CD4-positive, alpha-beta T cell treated with Interferon gamma for 1 hour (primary cell): ENCODE data around the gene GALNT2.

Source experiments
- DNase-seq: peaks from one replicate; pipeline ENCODE4 v3.0.0-alpha.2; 2020

The GALNT2 gene

DNA sequence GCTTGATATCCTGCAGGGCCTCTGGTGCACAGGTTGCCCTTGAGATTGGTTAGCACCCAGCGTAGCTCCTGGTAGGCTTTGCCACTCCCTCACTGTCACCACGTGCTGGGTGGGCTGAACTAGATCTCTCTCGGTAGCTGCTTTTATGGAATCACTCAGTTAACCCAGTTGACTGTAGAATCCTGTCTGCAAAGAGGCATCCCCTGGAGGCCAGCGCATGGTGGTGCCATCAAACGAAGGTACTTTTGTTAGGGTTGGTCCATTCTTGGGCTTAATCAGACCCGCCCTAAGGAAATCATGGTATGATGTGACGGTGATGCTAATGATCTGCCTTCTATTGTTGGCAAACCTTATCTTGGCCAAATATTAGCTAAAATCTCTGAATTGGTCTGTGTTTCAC, 153.4 kb downstream of the GALNT2 start:
- DNase-seq = no peak

DNA sequence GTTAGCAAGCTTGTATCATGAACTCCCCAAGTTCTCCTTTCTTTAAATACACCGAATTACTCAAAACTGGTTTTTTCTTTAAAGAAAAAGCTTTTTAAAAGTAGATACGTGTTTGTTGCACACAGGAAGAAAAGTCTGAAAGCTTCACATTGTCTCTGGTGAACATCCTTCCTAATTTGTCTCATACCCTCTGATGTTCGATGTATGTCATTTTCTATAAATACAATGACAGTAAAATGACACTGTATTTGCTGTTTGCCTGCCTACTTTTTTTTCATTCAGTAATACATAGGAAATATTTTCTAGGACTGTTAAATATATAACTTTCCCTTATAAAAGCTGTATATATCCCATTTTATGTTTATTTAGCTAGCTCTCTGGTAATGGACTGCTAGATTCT, 153.9 kb downstream of the GALNT2 start:
- DNase-seq = no peak

DNA sequence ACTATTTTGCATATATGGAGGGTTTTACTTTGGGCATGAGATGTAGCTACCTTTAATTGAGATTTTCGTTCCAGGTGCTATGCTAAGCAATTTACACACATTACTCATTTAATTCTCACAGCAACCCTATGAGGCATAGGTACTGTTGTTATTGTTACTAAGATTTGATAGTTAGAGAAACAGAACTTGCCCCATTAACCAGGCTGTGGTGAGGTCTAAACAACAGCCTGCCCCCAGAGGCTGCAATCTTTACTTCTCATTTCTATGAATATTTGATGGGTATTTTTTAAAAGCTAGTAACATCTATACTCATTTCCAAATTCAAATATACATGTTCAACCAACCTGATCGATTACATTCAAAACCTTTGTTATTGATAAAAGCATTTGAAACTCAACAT, 155.6 kb downstream of the GALNT2 start:
- no peak for DNase-seq

DNA sequence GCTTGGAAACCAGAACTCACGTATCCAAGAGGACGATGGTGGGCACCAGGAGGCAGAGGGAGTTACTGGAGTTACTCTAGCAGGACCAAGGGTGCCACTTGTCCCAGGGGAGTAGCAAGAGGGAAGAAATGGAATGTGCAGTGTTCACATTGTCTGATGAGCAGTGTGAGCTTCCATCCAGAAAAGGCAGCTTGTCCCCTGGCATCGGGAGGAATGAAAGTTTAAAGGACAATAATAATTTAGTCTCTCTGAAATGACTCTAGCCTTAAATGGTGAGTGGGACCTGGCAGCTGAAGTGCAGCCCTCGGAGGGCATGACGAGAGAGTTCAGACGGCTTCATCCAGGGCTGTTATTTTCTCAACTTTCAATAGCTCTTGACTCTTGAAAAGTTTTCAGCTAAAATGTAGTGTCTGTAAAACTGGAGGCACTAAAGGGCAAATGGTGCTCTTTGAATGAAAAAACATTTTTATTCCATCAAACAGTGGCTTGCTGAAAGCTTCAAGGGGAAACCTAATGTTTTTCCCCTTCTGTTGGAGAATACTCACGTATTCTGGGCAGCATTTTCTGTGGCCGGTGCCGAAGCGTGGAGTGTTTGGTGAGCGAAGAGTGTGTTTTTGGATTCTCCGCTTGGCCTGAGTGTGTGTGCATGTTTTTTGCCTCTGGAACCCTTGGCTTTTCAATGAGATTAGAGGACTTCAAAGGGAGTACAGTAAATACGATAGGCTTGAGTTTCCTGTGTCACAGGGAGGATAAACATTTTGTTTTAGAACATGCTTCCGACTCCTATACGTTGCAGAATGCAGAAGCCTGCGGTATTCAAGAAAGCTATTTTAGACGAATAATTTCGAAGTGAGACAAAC, 157.3 kb downstream of the GALNT2 start:
- no peak for DNase-seq

DNA sequence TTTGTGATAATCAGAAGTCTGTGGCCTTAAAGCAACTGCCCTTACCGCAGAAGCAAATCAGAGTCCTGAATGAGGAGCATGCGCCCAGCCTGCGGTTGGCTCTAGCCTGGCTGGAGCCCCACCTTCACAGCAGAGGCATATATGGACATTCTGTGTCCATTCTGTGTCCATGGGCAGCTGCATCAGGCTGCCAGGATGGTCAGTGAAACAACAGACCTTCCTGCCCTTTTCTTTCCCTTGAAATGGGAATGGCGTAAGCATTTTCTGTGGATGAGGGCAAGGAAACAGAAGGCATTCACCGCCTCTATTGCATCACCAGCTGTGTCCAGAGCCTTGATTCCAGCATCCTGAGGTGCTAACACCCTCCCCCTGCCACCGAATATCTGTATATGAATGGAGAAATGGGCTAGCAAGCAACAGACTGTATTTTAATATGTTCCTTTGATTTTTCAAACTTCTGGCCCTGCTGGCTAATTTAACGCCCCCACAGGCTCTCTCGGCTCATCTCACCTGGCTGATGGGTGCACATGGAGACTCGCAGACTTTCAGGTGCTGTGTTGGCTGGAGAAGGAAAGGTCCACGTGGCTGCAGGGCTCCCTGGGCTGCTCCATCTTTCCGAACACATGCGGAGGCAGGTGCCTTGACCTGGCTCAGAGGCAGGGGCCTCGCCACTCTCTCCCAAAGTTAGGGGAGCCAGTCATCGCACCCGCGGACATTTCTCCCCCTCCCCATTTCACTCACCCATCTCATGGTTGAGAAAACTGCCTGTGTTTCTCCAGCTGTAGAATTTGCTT, 159.2 kb downstream of the GALNT2 start:
- no peak for DNase-seq

DNA sequence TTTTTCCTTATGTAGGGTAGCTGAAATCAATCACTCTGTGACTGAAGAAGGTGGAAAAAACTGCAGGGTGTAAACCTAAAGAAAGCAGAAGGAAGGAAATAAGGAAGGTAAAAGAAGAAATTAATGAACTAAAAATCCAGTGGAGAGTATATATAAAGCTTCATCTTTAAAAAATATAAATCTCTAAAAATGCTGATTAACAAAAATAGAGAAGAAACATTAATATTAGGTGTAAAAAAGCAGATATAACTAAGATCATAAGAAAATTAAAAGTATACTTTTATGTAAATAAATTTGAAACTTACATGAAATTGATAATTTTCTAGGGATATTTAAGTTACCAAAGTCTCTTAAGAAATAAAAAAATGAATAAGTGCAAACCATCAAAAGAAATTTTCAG, 159.8 kb downstream of the GALNT2 start:
- no peak for DNase-seq

DNA sequence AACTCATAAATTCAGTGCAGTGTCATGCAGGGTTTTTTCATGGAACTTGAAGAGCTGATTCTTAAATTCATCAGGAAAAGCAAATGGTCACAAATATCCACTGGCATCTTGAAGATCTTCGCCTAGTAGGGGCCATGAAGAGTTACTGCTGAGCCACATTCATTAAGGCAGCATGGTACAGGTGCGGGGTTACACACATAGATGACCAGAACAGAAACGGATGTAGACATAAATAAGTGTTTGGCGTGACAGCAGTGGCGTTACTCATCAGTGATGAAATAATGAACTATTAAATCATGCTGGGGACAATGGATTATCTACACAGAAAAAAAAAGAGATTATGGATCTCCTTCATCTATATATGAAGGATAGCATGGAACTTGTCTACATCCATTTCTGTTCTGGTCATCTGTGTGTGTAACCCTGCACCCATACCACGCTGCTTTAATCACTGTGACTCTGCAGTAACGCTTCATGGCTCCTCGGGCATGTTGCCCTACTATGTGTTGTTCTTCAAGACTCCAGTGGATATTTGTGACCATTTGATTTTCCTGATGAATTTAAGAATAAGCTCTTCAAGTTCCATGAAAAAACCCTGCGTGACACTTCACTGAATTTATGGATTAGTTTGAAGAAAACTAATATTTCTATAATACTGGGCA, 161.3 kb downstream of the GALNT2 start:
- no peak for DNase-seq

DNA sequence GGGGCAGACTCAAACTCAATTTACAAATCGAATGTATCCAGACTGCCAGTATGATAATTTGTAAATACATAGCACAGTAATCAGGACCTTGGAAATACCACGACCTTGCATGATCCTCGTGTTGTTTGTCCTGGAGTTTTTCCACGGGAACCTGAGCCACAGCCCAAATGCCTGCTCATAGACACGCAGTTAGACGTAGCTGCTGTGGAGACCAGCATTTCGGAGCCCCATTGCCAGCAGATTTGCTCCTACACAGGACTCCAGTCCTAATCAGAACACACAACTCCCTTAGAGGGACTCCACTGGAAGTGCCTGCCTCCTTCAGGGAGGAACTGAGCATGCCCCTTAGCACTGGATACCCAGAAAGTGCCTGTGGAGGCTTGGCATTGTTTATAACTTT, 163.2 kb downstream of the GALNT2 start:
- no peak for DNase-seq

DNA sequence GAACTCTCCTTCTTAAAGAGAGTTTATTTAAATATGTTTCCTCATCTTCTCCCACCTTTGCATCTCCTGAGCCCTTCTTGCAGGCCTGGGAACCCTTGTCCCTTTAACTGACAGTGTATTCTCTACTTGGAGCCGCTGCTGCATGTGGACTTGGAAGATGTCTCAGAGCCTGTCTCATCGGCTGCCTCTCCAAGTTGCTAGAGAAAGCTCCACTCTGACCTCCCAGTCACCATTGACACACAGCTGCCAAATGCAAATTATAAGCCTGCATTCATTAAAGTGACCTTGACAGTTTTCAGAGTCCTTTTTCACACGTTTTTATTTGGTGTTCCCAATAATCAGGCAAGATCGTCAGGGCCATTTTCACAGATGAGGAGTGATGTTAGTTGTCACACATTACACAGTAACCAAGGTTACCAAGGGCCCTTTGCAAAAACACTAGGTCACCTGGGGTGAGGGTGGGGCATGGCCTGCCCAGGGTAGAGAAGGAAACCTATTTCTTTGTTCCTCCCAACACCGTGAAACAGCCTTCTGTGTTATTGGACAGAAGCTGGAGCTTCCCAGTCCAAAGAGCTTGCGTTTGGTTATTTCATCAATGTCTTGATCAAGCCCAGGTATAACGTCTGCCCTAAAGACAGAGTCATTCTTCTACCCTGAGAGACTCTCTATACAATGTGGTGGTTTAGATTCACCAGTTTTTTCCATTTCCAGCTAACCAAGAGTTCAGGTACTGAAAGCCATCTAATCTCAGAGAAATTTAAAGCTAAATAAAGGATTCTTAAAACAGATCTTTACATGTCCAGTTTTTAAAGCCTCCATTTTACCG, 164.1 kb downstream of the GALNT2 start:
- no peak for DNase-seq

DNA sequence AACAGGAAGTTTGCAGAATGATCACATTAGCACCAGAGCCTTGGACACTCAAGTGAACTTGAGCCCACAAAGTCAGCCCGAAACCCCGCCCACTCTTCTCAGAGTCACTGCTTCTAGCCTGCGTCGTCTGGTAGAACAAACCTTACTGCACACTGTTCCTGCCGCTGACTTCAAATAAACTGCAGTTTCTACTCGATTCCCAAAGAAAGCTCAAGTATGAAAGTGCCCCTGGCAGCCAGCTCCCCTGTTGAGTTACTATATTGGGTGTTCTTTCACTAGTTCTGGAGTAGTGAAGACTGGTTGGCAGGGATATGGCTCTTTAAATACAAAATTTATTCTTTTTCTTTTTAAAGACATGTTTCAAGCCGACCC, 164.7 kb downstream of the GALNT2 start:
- DNase-seq = no peak

DNA sequence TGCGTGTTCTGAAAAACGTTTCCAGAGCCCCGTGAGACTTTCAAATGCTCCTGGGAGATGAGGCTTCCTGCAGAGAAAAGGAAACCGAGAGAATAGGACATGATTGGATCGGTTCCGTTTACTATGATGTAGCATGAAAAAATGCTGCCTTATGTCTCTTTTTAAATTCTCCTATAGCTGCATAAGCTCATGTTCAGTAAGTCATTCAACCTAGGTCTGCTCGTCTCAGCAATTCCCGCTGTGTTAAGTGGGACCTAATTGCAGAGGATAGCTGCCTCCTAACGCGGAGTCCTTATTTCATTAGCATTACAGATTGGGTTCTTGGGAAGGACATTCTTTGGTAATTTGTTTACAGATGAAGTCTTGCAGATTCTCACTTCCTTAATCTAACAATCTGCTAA, 165.3 kb downstream of the GALNT2 start:
- no peak for DNase-seq

DNA sequence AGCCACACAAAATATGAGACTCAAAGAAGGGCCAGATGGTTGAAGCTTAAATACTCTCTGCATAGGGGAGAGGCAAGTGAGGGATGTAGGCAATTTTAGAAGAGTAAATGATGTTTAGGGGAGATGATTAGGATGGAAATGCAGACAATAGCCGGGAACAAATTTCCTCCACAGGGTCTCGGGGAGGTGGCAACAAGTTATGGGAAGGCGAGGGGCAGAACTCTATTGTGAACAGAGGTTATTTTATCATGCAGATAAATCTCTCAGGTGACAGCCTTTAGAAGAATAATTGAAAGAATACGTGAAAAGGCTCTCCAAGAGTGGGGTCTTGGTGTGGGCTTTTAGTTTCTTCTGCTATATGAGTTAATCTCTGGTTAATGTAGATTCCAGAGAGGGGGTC, 166.7 kb downstream of the GALNT2 start:
- DNase-seq = no peak

DNA sequence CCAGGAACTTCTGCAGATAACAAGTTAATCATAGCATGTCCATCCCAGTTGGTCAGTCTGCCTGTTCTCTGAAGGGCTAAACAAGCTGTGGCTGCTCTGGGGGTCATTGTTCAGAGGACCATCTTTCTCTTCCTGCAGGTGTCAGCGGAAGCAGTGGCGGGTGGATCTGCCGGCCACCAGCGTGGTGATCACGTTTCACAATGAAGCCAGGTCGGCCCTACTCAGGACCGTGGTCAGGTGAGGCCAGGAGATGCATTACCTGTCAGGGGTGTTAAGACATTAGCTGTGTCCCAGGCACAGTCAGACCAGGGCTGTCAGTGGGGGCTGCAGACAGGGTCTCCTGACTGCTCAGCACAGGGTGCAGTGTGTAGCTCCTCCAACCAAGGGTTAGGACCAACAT, 168.8 kb downstream of the GALNT2 start:
- no peak for DNase-seq

DNA sequence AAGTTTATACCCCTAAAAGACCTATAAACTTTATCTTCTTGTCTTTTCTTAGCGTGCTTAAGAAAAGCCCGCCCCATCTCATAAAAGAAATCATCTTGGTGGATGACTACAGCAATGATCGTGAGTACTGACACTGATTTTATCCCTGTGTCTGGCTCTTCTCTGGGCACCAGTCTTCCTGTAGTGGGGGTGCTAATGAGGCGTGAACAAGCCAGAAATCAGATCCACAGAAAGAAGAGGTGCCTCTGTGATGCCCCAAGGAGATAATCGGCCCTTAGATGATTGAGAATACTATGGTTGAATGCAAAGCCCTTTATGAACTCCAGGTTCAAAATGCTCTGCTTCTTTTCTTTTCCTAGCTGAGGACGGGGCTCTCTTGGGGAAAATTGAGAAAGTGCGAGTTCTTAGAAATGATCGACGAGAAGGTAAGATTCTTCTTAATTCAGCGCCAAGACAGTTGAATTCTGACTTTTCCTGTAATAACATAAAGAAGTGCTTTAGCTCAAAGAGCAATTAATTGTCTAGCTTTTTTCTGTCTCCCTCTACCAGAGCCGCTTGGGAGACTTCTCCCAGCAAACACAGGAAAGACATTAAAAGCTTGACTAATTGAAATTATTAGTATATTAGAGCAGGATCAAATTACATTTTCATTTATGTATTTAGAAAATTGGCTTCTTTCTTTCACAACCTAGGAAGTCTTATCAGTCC, 169.4 kb downstream of the GALNT2 start:
- no peak for DNase-seq

DNA sequence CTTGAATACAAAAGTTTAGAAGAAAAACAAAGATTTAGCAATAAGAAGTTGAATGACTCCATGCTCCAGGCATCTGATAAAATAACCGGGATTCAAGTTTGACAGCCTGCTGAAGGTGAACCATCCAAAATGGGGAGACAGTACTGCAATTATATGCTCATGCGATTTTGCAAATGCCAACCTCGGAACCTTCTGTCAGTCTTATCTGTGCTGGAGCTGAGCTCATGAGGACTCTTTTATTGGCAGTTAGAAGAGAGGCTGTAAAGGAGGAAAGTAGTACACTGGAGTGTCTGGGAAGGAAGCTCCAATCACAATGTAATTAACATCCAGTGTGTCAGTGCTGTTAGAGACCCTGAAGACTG, 170.0 kb downstream of the GALNT2 start:
- DNase-seq = no peak

DNA sequence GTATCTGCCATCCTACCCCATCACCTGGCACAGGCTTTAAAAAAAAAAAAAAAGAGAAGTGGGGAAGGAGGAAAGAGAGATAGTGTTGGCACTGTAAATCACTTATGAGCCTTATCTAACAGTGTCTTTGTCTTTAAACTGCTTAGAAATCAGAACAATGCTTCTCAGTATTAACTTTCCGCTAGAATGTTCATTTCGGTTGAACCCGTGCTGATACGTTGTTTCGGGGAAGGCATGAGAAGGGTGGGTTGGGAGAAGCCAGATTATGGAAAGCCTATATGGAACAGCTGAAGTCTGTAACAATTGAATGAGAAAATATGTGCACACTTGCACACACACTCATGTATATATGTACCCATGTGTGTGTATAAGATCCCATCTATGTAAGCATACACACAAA, 170.8 kb downstream of the GALNT2 start:
- DNase-seq = no peak

DNA sequence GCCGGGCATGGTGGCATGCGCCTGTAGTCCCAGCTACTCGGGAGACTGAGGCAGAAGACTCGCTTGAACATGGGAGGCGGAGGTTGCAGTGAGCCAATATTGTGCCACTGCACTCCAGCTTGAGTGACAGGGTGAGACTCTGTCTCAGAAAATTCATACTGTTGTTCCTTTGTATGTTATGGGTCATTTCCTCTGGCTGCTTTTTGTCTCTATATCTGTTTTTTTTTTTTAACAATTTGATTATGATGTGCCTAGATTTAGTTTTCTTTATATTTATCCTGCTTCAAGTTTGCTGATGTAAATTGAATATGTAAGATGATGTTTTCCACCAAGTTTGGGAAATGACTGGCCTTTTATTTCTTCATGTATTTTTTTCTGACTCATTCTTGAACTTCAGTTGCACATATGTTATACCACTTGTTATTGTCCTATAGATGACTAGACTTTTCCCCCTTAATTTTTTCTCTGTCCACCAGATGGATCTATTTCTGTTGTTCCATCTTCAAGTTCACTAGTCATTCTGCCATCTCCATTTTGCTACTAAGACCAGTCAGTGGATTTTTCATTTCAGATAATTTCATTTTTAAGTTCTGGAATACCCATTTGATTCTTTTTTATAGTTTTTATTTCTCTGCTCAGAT, 173.5 kb downstream of the GALNT2 start:
- no peak for DNase-seq

DNA sequence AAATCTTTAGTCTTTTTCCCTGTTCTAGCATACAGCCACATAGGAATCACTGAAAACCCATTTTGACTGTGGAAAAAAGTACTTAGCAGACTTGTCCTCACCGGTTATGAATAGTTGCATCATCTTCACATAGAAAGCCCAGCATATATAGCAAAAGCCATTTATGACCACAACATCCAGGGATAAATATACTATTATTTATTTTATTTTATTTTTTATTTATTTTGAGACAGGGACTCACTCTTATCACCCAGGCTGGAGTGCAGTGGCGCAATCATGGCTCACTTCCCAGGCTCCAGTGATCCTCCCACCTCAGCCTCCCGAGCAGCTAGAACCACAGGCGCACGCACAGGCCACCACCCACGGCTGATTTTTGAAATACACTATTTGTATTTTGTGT, 175.3 kb downstream of the GALNT2 start:
- no peak for DNase-seq

DNA sequence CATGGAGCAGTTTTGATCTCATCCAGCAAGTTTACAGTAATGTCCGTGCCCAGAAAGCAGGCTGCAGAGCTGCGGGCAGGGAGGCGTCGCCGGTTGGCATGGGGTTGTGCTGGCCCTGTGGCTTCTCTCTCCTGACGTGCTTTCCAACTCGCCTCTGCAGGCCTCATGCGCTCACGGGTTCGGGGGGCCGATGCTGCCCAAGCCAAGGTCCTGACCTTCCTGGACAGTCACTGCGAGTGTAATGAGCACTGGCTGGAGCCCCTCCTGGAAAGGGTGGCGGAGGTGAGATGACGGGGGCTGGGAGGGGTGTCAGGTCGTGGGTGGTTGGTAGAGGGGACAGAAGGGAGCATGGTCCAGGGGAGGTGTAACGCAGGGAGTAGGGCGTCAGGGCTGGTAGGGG, 176.1 kb downstream of the GALNT2 start:
- DNase-seq = no peak

DNA sequence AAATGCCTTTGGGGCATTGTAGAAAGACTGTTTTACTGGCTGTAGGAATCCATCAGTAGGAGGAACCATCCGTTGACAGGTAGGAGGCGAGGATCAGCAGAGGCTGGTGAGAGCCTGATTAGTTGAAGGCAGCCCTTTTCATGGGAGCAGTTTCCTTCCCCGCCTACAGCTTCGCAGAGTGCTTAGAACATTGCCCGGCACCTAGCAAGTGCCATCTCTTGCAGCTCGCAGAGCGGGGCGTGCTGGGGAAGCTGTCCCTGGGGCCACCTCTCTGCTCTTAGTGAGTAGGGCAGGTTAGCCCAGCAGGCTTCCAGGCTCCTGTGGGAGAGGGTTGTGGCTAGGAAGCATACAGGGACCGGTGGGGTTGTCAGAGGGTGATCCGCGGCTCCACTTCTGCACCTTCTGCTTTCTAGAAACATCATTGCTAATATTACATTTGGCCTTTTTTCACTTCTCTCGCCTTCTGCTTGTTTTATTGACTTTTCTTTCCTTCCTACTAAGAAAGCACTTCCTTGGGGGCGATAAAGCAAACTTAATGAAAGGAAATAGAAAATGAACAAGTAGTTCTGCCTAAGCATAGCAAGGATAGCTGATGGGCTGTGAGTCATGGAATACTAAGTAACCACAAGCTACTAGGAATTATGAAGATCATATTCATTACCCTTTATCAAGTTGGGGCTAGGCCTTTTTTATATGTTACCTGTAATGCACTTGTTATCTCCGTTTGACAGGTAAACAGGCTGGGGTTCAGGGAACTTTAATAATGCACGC, 176.7 kb downstream of the GALNT2 start:
- DNase-seq = no peak

DNA sequence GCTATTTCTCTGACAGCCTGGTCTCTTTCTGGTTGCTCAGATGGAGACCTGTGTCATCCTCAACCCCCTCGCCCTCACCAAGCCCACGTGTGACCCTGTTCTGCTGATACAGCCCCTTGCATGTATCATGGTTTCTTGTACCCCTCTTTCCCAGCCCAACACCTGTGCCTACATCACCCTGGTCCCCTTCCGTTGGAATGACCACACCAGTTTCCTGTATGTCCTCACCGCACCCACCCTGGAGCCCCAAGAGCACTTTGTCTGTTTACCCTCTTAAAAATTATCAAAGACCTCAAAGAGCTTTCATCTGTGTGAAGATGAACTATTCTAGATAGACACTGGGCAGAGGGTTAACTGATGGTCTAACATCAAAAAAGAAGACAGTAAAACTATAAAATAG, 179.5 kb downstream of the GALNT2 start:
- no peak for DNase-seq
